ENCODE results near the gene ZNF611. TPM values are rescaled to one million over a fixed set of nuclear protein-coding genes. Genes with fewer than 3 reads are reported as not detected.
"Not testable (repeated sequence)": the region's sequence is repeated elsewhere in the genome, so short reads cannot be mapped to it uniquely, and the experiment has no call there.

Gene ZNF611
- 6.7 and 11.8 TPM in 2 replicates for polyA plus RNA-seq
- polyA minus RNA-seq = 22.2 and 24.1 TPM in 2 replicates

DNA sequence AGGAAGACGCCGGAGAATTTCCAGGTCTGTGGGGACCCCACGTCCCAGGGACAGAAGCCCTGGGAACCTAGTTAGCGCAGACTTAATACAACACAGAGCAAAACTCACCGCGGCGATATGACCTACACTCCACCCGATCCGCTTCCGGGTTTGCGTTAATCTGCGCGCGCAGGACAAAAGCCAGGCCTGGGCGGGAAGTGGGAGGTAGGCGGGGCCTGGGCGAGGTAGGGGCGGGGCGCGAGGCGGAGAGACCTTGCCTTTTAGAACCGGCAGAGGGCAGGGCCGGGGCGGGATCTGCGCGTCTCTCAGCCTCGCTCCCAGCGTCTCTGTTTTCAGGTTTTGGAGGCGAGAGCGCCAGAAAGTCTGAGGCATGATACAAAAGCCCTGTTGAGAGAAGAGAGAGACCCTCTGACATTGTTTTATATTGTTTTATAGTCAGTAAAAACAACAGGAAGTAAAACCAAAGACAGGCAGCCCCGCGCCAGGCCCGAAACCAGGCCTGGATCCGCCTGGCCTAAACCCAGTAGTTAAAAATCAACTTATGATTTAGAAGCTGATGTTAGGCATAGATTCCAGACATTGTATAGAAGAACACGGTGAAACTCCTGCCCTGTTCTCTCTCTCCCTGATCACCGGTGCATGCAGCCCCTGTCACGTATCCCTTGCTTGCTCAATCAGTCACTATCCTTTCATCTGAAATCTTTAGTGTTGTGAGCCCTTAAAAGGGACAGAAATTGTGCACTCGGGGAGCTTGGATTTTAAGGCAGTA lies at the start of gene ZNF611:
Gene ZNF611 (minus strand): TSS at position 152 of the 769 bp plus-strand sequence. CDS start 19,150 bp downstream, outside the sequence.
- TF ChIP-seq, protein P1, sequence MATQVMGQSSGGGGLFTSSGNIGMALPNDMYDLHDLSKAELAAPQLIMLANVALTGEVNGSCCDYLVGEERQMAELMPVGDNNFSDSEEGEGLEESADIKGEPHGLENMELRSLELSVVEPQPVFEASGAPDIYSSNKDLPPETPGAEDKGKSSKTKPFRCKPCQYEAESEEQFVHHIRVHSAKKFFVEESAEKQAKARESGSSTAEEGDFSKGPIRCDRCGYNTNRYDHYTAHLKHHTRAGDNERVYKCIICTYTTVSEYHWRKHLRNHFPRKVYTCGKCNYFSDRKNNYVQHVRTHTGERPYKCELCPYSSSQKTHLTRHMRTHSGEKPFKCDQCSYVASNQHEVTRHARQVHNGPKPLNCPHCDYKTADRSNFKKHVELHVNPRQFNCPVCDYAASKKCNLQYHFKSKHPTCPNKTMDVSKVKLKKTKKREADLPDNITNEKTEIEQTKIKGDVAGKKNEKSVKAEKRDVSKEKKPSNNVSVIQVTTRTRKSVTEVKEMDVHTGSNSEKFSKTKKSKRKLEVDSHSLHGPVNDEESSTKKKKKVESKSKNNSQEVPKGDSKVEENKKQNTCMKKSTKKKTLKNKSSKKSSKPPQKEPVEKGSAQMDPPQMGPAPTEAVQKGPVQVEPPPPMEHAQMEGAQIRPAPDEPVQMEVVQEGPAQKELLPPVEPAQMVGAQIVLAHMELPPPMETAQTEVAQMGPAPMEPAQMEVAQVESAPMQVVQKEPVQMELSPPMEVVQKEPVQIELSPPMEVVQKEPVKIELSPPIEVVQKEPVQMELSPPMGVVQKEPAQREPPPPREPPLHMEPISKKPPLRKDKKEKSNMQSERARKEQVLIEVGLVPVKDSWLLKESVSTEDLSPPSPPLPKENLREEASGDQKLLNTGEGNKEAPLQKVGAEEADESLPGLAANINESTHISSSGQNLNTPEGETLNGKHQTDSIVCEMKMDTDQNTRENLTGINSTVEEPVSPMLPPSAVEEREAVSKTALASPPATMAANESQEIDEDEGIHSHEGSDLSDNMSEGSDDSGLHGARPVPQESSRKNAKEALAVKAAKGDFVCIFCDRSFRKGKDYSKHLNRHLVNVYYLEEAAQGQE (IDR thresholded peaks at IDR 0.05; ENCODE audit: borderline replicate concordance) = no peak
- peak; percentile 82 for TF ChIP-seq POLR2AphosphoS5 (IDR thresholded peaks at IDR 0.05)
- peak; percentile 59 for TF ChIP-seq RAD21 (conservative IDR thresholded peaks at IDR 0.05)
- TF ChIP-seq, protein P2, sequence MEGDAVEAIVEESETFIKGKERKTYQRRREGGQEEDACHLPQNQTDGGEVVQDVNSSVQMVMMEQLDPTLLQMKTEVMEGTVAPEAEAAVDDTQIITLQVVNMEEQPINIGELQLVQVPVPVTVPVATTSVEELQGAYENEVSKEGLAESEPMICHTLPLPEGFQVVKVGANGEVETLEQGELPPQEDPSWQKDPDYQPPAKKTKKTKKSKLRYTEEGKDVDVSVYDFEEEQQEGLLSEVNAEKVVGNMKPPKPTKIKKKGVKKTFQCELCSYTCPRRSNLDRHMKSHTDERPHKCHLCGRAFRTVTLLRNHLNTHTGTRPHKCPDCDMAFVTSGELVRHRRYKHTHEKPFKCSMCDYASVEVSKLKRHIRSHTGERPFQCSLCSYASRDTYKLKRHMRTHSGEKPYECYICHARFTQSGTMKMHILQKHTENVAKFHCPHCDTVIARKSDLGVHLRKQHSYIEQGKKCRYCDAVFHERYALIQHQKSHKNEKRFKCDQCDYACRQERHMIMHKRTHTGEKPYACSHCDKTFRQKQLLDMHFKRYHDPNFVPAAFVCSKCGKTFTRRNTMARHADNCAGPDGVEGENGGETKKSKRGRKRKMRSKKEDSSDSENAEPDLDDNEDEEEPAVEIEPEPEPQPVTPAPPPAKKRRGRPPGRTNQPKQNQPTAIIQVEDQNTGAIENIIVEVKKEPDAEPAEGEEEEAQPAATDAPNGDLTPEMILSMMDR (IDR thresholded peaks at IDR 0.05; ENCODE audit: poor library complexity, severe bottlenecking) = peak; percentile 71
- peak; percentile 3 for TF ChIP-seq MXI1 (conservative IDR thresholded peaks at IDR 0.05; ENCODE audit: poor library complexity, severe bottlenecking)
- peak; percentile 68 for TF ChIP-seq SMC3 (conservative IDR thresholded peaks at IDR 0.05; ENCODE audit: poor library complexity)
- no peak for TF ChIP-seq EZH2 (IDR thresholded peaks at IDR 0.05; ENCODE audit: borderline replicate concordance, insufficient read depth, low read length, poor library complexity, severe bottlenecking)
- TF ChIP-seq TAF1 (IDR thresholded peaks at IDR 0.05; ENCODE audit: low read depth) = peak; percentile 37
- no peaks in the 10 kb centered on the region for H4K20me1 ChIP-seq (ENCODE audit: insufficient read depth)
- no peaks in the 10 kb centered on the region for H3K79me2 ChIP-seq (replicated peaks; ENCODE audit: insufficient read depth, low read length)
- H3K9me2 ChIP-seq (ENCODE audit: insufficient read depth, low read length) = no peaks in the 10 kb centered on the region
- H3F3A ChIP-seq (ENCODE audit: insufficient read depth, low read length, poor library complexity, severe bottlenecking) = no peaks in the 10 kb centered on the region
- peak within 1 kb of the TSS; percentile 79 for H2AFZ ChIP-seq (ENCODE audit: low read depth, low read length)
- peak within 1 kb of the TSS; percentile 65 for H3K27ac ChIP-seq (ENCODE audit: low read length)
- H3K4me2 ChIP-seq (ENCODE audit: low read length) = peak within 1 kb of the TSS; percentile 51
- peak within 1 kb of the TSS; percentile 74 for H3K4me3 ChIP-seq (ENCODE audit: low read length)
- H3K27me3 ChIP-seq (ENCODE audit: insufficient read depth, low read depth, low read length) = no peaks in the 10 kb centered on the region
- no peaks in the 10 kb centered on the region for H3K9me3 ChIP-seq (ENCODE audit: low read length)
- peak within 1 kb of the TSS; percentile 72 for H3K9ac ChIP-seq (ENCODE audit: low read length)
- H3K36me3 ChIP-seq (ENCODE audit: insufficient read depth, low read length) = no peaks in the 10 kb centered on the region

DNA sequence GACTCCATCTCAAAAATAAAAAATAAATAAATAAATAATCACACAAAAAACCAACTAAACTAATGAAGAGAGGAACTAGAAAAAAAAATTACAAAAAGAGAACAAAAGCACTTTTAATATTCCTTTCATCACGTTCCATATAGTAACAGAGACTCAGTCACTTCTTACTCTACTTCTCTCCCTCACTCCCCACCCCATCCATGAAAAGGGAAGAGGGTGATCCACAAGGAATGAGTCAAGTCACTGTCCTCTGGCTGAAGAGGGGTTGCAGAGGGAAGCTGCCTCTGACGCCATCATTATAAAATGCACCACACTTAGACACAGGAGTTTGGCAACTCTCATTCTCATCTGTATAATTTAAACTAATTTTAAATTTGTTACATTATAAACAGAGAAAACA lies 48.0 kb upstream of the ZNF611 start:
- H3K4me2 ChIP-seq (ENCODE audit: low read length); H3F3A ChIP-seq (ENCODE audit: insufficient read depth, low read length, poor library complexity, severe bottlenecking); H3K36me3 ChIP-seq (ENCODE audit: insufficient read depth, low read length); H3K4me3 ChIP-seq (ENCODE audit: low read length); H4K20me1 ChIP-seq (ENCODE audit: insufficient read depth); H2AFZ ChIP-seq (ENCODE audit: low read depth, low read length); H3K9ac ChIP-seq (ENCODE audit: low read length); H3K9me3 ChIP-seq (ENCODE audit: low read length); H3K79me2 ChIP-seq (replicated peaks; ENCODE audit: insufficient read depth, low read length); H3K9me2 ChIP-seq (ENCODE audit: insufficient read depth, low read length); H3K27ac ChIP-seq (ENCODE audit: low read length): not testable (repeated sequence)
- H3K27me3 ChIP-seq (ENCODE audit: insufficient read depth, low read depth, low read length) = peaks cover 19% of the 10 kb centered on the region
